ENCODE measurements around the gene DCBLD2.

Gene DCBLD2

GRCh38 chr3:98763819-98764418 is 137.6 kb downstream of the DCBLD2 start:
- no peak for DNase-seq

GRCh38 chr3:98763076-98763475 is 138.4 kb downstream of the DCBLD2 start, which contains the start of gene ST3GAL6:
Gene ST3GAL6, plus strand, starts transcription at chr3:98763340. Its CDS starts 5,101 bp downstream, at chr3:98768441.
- no peak for DNase-seq

DNA sequence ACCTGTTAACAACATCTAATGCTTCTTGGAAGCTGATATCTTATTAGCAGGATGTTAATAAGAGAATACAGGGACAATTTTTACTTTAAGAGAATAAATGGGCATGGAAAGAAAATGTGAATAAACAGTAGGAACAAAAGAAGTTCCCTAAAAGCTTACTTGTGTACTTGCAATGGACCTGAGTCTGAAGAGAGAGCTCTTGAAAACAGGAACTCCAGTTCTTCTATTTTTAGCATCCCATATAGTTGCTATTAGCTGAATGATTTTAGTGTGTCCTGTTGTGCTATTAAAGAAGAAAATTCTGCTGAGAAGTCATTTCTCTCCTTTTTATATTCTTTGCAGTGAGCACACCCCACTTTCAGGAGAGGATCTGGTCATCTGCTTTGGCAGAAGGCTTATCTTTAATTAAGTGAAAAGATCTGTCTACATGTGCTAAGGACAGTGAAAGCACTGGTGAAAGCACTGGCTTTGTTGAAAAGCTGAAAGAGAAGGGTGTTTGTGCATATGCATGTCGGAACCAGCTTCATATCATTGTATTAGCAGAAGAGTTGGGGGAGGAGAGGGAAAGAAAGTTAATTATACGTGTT is 139.8 kb downstream of the DCBLD2 start:
- no peak for DNase-seq

GRCh38 chr3:98759629-98760028 is 141.9 kb downstream of the DCBLD2 start:
- DNase-seq = no peak

DNA sequence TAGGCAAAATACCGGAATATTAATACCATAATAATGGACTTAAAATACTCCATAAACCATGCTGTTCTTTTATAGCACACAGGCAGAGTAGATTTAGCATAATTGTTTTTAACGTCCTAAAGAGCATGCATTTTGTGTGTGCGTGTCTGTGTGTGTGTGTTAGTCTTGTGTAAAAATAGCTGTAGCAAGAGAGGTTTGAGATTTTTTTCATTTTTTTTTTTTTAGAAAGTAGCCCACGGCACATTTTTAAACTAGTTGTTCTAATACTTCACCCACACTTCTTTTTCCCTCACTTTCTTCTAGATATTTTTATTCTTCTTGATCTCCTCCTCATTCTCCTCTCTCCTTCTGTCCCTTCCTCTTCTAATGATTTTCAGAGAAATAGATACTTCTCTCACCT is 145.9 kb downstream of the DCBLD2 start:
- no peak for DNase-seq

- DNase-seq = no peak
Measured at GRCh38 chr3:98754483-98754882, 147.0 kb downstream of the DCBLD2 start.

DNA sequence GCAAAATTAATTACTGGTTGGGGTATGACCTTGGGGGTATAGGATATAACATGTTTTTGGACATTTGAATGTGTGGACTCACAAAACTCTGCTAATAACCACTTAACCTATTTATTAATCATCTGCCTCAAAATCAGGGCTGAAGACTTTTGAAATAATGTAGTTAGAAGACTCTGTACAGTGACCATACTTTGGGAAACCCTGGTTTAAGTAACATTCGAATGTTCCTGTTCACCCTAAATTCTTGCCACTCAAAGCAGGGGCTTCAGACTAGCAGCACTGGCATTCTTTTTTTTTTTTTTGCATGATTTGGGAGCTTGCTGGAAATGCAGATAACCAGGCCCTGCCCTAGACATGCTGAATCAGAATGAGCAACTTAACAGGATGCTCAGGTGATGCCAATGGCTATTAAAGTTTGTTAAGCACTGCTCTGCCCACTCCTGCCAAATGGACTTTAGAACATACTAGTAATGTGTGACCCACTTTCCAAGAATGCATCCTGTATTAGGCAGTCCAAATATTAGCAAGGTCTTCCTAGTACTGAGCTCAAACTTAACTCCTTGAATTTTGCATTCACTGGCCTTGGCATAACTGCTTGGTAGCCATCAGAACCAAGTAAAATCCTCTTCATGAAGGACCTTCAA is 151.1 kb downstream of the DCBLD2 start:
- DNase-seq = no peak

DNA sequence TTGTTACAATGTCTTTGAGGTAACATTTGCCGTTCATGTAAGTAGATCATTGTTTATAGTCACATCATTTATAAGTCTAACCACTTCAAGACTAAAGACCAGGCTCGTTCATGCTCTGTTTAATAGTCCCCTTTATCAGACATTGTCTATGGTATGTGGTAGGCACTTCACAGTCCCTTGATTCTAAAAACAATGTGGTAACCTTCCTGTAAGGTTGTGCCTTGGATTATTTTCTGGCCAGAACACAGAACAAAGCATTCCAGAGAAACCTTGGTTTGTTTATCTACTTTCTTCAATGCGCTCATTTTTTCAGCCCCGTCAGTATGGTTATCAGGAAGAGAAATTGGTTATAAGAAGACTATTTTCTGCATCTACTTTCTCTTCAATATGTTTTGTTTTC is 154.6 kb downstream of the DCBLD2 start:
- DNase-seq = no peak

- DNase-seq = no peak
Measured at GRCh38 chr3:98746122-98746521, 155.4 kb downstream of the DCBLD2 start.
